Measurements from ENCODE around the gene TTC23. TPM values are rescaled to one million over a fixed set of nuclear protein-coding genes. Genes with fewer than 3 reads are reported as not detected.
"Not testable (repeated sequence)": the region's sequence is repeated elsewhere in the genome, so short reads cannot be mapped to it uniquely, and the experiment has no call there.

The TTC23 gene
- total RNA-seq, 1 donor from 2014 or later, result 10.1 TPM

DNA sequence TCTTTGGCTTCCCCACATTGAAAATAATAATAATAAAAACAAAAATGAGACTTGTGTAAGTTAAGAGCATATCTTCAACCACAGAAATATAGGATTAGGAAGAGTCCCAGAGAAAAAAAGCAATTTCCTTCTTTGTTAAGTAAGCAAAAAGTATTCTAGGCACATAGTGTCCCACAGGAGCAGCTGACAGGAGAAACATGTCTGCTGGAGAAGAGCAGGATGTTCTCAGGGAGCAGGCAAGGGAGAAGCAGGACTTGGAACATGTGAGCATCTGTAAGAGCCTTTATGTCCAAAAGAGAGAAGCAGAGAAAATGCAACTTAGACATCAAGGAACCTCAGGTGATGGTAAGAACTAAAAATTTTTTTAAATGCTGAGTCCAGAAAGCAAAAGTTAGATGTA lies 39.0 kb downstream of the TTC23 start:
- DNase-seq (no peak), ATAC-seq (no peak)
- intact Hi-C loops (cut with micrococcal nuclease), result no loop called here

DNA sequence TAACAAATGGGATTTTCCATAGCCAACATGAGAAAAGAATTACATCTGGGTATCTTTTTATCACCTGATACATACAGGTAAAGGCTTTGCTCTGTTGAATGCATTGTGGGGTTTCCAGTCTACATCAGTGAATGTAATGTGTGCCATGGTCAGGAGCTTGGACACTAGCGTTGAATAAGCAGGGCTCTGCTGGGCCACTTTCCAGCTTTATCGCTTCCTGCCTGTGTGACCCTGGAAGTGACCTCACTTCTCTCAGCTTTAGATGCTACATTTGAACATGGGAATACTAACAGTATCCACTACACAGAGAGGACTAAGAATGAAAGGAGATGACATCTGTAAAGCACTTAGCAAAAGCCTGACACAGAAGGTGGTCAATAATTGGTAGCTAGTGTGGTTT lies 40.1 kb downstream of the TTC23 start:
- no peak for DNase-seq
- ATAC-seq, result no peak
- intact Hi-C loops (cut with micrococcal nuclease), result no loop called here

DNA sequence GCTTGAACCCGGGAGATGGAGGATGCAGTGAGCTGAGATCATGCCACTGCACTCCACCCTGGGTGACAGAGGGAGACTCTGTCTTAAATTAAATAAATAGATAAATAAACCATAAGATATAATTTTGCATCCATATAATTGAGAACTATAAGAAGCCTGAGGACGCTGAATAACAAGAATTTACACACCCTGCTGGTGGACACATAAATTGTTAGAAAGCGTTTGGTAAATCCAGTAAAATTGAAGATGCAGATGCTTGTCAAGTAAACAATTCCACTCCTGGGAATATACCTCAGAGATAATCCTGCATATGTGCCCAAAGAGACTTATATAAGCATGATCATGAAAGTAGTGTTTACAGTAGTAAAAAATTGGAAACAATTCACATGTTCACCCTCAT lies 41.7 kb downstream of the TTC23 start:
- DNase-seq, result no peak
- ATAC-seq, result no peak
- intact Hi-C loops (cut with micrococcal nuclease), result no loop called here

DNA sequence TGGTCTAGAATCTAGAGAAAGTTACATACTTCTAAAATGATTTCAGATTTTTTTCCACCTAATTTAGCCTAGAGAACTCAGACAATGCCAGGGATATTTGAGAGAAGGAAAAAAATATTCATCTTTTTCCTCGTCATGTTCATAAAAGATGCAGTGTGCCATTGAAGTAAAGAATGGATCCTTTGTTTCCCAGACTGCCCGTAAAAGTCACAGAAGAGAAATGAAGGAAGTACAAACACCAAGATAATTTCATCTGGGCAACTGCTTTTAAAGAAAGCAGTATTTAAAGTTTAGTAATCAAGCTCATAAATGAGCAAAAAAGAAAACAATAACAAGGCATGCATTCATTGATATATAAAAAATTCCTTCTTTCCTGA lies 47.2 kb downstream of the TTC23 start:
- DNase-seq (no peak), ATAC-seq (no peak)
- intact Hi-C loops (cut with micrococcal nuclease), result no loop called here

DNA sequence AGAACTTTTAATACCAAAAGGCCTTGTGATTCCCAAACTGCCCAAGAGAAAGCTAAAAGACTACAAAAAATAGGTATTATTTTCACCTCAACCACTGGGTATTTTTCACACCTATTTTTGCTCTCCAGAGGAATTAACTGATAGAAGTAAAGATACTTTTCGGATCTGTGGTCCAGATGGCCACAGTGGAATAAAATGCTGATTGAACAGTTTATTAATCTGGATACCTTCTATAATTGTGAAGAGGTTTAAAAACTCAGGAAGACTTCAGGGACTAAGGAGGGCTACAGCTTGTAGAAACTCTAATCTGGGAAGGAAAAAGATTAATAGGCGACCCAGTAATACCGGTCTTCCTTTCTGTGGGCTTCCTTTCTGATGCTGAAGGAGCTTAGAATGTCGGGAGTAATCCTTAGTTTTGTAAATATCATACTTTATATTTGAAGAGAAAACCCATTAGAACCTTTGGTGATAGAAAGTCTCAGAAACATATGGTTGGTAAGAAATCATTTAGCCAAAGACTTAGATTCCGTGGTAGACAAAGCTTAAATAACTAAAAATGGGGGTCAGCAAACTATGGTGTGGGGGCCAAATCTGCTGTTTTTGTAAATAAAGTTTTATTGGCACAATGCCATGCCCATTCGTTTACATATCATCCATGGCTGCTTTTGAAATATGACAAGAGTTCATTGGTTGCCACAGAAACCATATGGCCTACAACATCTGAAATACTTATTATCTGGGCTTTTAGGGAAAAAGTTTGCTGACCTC lies 47.8 kb downstream of the TTC23 start:
- no peak for ATAC-seq
- DNase-seq, result no peak
- intact Hi-C loops (cut with micrococcal nuclease), result no loop called here

DNA sequence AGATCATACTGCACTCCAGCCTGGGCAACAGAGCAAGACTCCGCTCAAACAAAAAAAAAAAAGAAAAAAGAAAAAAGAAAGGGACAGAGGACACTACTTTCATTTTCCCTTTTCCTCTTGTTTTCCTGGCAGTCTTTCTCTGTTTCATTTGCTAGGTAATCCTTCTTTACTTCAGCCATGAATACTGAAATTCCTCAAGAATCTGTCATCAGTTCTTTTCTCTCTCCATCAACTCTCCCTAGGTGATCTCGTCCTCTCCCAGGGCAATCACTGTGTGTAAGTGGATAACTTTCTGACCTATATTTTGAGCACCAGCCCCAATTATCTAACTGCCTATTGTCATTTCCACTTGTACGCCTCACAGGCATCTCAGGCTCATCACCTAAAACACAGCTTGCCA lies 51.5 kb downstream of the TTC23 start:
- ATAC-seq (no peak), DNase-seq (no peak)
- intact Hi-C loops (cut with micrococcal nuclease), result no loop called here

DNA sequence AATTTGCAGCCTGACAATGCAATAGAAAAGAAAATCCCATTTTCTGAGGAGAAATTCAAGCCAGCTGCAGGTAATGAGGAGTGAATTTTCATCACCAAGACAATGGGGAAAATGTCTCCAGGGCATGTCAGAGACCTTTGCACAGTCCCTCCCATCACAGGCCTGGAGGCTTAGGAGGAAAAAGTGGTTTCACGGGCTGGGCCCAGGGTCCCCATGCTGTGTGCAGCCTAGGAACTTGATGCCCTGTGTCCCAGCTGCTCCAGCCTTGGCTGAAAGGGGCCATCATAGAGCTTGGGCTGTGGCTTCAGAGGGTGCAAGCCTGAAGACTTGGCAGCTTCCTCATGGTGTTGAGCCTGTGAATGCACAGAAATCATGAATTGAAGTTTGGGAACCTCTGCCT lies 57.2 kb downstream of the TTC23 start:
- DNase-seq; ATAC-seq; intact Hi-C loops (cut with micrococcal nuclease): not testable (repeated sequence)

DNA sequence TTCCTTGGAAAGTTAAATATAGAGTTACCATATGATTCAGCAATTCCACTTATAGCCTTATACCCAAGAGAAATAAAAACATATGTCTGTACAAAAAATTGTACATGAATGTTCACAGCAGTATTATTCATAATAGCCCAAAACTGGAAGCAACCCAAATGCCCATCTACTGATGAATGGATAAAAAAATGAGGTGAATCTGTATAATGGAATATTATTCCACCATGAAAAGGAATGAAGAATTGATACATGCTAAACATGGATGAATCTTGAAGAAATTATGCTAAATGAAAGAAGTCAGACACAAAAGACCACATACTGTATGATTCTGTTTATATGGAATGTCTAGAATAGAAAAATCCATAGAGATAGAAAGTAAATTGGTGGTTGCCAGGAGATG lies 61.4 kb downstream of the TTC23 start:
- DNase-seq, result no peak
- no peak for ATAC-seq
- intact Hi-C loops (cut with micrococcal nuclease), result no loop called here

DNA sequence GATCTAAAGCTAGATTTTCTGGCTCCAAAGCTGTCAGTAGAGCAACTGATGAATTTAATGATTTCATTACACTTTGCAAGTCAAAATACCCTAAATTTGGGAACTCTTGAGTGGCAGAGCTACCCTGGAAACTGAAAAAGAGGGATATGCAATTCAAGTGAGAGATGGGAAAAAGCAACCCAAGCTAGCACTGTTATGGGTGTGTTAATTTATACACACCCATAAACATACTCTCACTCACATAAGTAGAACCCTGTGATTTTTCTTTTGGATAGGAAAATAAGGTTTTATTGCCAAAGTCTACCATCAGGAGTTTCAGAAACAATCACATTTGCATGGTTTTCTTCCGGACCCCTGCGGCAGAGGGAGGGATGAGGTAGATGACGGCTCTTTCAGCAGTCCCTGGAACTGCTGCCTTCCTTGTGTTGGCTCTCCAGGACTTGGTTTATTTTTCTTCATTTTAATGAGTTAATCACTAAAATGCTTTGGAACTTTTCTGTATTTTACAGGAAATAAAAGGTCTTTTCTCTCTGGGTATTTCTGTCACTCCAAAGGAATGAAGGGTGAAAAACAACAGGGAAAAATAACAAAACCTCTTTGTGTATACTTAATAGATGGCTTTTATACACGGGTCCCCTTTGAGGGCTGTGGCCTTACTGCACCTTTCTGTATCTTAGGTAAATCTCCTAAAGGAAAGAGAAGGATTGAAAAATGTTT lies 63.8 kb downstream of the TTC23 start:
- no peak for ATAC-seq
- intact Hi-C loops (cut with micrococcal nuclease), result no loop called here
- no peak for DNase-seq

DNA sequence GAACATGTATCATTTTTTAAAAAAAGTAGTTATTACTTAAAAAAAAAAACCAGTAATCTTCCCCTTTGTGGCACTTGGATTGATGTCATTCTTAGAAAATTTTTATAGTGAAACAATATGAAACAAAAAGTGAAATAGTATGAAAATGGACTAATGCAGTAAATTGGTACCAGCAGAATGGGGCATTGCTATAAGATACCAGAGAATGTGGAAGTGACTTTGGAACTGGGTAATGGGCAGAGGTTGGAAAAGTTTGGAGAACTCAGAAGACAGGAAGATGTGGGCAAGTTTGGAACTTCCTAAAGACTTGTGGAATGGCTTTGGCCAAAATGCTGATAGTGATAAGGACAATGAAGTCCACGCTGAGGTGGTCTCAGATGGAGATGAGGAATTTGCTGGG lies 66.6 kb downstream of the TTC23 start:
- DNase-seq, result no peak
- no peak for ATAC-seq
- intact Hi-C loops (cut with micrococcal nuclease), result no loop called here

DNA sequence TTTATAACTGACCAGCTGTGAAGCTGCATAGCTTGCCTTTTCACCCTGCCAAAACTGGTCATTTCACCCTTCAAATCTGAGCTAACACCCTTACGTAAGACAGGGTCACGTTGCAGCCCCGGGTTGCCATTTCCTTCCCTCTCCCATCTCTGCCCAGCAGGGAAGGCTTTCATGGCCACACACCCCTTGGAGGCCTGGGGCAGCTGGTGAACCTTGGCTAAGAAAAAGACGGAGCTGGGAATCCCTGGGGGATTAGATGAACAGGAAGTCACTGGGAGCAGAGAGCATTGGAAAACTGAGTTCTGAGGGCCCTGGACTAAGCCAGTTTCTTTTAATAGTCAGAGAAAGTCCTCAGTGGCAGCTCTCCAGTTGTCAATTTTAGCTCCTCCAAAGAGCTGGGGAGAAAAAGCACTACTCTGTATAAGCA lies 67.8 kb downstream of the TTC23 start:
- intact Hi-C loops (cut with micrococcal nuclease), result no loop called here
- ATAC-seq, result peak; percentile 86
- peak; percentile 45 for DNase-seq

DNA sequence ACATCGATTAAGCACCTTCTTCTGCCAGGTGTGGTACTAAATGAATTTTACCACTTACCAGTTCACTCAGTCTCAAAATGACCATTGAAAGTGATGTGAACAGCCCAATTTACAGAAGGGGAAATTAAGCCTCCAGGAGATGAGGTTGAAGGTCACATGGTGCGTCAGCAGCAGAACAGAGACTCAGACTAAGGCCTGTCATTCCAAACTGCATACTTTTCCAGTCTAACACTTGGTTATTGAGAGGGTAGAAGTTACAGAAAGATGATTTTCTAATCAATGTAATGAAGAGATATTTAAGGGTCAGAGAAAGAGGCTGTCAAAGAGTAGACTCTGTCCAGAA lies 68.4 kb downstream of the TTC23 start:
- ATAC-seq (no peak), DNase-seq (no peak)
- intact Hi-C loops (cut with micrococcal nuclease), result no loop called here

DNA sequence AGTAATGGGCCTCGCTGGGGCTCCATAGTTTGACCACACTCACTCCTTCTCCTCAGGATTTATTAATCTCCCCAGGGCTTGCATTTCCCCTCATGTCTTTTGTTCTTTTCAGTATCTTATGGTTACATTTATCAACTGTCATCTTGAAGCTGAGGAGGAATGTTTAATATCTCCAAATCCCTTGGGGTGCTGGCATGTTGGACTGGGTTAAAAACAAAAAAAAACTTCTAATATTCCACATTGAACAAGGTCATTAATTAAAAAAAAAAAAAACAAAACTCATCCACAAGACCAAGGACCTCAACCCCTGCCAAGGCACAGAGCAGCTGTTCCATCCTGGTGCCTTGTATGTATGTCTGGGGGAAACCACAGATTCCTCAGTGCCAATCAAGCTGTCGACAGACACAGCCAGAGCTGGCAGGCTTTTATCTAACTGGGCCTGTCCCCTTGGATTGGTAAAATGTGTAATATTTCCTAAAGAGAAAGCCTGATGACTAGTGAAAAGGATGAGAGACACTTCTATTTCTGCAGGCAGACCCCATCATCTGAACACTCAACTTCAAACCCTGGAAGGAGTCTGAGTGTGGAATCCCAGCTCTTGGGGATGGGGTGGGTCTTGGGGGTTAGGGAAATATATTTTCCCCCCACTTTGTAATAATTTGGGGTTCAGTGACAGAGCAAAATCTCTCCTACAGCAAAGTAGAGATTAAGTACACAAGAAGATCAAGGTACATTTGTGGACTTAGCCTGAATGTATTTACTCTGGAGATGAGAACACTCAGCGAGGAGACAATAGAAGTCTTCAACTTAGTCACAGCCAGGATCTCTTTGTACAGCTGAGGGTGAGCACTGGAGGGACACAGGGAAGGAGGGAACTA lies 69.1 kb downstream of the TTC23 start:
- no peak for DNase-seq
- intact Hi-C loops (cut with micrococcal nuclease), result no loop called here
- ATAC-seq, result peak; percentile 55

DNA sequence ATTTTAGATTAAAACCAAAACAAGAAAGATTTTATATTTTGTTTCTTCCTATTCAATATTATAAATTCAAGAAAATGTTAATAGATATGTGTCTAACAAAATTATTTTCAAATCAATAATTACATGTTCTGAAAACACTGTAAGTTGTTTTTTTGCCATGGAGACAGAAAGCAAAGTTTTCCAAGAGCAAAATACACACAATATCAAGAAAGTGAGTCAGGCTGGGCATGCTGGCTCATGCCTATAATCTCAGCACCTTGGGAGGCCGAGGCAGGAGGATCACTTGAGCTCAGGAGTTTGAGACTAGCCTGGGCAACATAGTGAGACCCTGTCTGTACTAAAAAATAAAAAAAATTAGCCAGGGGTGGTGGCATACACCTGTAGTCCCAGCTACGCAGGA lies 71.7 kb downstream of the TTC23 start:
- DNase-seq (no peak), ATAC-seq (no peak)
- intact Hi-C loops (cut with micrococcal nuclease), result no loop called here

DNA sequence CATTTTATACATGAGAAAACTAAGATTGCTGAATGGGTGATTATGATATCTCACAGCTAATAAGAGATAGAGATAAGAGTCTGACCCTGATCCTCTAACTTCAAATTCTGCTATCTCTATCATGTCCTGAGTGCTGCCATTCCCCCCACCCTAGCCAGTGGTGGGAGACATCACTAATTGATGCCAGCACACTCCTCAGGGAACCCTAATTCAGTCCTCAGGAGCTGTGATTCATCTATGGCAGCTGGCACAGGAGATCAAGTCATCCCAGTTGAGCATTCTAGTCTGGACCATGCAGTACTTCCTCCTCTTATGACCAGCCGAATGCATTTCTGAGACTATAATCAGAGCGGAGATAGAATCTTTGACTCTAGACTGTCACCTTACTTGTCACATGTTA lies 72.6 kb downstream of the TTC23 start:
- no peak for DNase-seq
- ATAC-seq, result no peak
- intact Hi-C loops (cut with micrococcal nuclease), result no loop called here

DNA sequence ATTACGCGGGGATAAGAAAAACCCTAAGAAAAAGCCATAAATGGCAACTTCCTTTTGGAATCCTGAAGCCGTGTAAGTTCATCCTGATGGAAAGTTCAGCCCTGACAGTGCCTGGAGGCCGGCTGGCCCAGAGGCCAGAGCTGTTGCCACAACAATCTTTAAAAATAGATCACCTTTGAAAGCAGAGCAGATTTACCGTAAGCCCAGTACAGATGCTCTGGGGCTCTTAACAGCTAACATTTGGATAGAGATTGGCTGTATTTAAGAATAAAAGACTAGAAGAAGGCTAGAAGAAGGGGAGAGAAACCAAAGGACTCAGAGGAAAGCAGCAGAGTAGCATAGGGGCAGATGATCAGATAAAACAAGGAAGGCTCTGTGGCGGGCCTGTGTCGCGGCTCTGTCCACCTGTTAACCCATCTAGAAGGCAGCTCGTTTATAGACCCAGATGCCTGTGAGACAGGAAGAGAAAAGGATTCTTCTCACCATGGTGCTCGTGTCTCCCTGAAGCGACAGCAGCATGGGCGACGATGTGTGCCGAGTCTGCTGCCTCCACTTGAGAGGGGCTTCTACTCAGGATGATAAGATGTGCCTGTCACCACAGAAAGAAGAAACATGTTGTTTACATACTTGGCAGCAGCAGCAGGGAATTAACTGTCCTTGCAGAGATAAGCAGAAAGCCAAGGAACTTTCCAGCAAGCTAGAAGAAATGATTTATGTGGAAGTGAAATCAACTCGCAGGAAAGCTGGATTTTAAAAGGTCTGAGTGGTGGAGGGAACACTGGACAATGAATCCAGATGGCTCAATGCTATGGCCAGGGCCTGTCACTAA lies 74.6 kb downstream of the TTC23 start:
- intact Hi-C loops (cut with micrococcal nuclease), result no loop called here
- ATAC-seq (peak; percentile 87), DNase-seq (peak; percentile 72)

DNA sequence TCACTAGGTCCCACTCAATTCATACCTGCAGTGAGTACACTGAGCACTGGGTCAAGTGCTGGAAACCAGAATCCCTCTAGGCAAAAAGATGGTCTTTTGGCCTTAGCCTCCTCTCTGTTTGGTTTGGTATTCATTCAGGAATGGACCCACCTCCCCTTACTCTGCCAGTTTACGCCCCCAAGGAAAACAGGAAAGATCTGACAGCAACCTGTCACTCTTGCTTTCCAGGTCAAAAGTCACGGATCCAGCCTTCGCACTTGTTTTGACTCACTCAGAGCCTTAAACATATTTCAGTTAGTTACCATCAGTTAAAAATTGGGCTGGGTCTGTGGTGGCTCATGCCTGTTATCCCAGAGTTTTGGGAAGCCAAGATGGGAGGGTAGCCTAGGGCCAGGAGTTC lies 76.4 kb downstream of the TTC23 start:
- intact Hi-C loops (cut with micrococcal nuclease), result no loop called here
- DNase-seq, result no peak
- ATAC-seq, result no peak

DNA sequence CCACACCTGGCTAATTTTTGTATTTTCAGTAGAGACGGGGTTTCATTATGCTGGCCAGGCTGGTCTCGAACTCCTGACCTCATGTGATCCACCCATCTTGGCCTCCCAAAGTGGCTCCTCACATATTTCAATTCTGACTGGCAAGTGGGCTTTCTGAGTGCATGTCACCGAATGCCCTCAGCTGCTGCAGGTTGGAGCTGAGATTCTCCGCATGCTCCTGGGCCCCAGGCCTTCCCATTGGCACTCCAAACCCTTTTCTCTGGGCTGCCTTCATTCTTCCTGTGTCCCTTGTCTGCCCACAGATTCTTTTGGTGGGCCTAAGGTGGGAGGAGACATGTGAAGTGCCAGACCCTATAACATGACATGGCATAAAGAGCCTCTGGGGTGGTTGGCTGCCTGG lies 77.2 kb downstream of the TTC23 start:
- ATAC-seq, result no peak
- intact Hi-C loops (cut with micrococcal nuclease), result no loop called here
- no peak for DNase-seq

DNA sequence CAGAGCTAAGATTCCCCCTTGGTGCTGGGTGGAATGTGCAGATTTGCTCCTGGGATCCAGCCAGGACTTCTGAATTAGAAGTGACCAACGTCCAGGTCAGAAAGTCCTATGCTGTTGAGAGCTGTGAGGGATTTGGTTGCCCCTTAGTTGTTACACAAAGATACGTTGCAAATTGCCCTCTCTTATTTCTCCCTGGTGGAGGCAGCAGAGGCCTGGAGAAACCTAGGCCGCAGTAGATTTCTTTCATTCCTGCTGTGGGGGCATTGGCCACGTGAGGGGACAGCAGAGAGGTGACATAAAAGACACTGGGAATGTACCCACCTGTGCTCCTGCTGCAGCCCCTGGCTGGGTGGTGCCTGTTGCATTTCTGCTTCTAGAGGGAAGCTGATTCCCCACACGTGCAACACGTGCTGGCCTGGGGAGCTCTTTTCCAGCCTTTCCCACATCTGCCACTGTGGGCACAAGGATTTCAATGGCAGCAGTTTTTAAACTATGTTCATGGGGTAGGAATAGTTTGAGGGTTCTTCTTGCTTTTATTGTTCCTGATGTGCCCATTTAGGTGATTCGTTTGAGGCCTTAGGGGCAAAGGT lies 78.8 kb downstream of the TTC23 start:
- ATAC-seq (peak; percentile 45), DNase-seq (no peak)
- intact Hi-C loops (cut with micrococcal nuclease), result no loop called here

All from left ventricle myocardium superior (tissue), 1 donor.